ENCODE data around the gene SMYD3.
A peak's percentile ranks its signal among the peaks of the same experiment; 100 is the strongest.

SMYD3 gene

DNA sequence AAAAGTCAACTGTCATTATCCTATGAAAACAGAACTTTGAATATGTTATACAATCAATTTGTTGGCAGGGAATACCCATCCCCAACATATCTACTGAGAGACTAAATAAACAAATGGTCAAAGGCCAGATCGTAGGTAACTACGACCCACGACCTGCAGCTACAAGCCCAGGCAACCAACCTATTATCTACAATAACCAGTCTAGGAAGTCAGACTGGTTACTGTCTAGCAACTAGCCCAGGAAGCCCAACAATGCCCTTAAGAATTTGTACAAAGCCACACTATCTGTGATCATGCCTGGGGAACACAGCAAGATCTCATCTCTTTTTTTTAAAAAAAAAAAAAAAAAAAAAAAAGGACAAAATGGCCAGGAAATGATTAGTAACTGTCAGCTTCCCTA is 58.7 kb downstream of the SMYD3 start:
- no peak overlapping the region for H2BK5ac ChIP-seq (ENCODE audit: low read depth, low read length, poor library complexity, severe bottlenecking)
- no peak for DNase-seq
- no peak overlapping the region for H3K4ac ChIP-seq (ENCODE audit: low read depth in 1 of 2, low read length in 2 of 2)
- H3K14ac ChIP-seq (ENCODE audit: low read length in 2 of 2) = no peak overlapping the region
- no peak overlapping the region for H2AFZ ChIP-seq (ENCODE audit: low read depth, low read length)
- H3K27ac ChIP-seq (ENCODE audit: low read length, poor library complexity, severe bottlenecking) = no peak overlapping the region
- H4K8ac ChIP-seq (ENCODE audit: low read length) = no peak overlapping the region
- WGBS = 94% methylated on average over 3 of the region's 3 CpGs
- no peak overlapping the region for H3K18ac ChIP-seq (ENCODE audit: low read depth in 1 of 2, low read length in 2 of 2)
- no peak overlapping the region for H4K91ac ChIP-seq (ENCODE audit: low read length)
- H2BK15ac ChIP-seq (ENCODE audit: low read depth, poor library complexity, severe bottlenecking) = no peak overlapping the region
- H3K4me1 ChIP-seq (ENCODE audit: control insufficient read depth, insufficient read depth, low read depth, low read length) = no peaks in the 10 kb centered on the region
- H3K27me3 ChIP-seq (ENCODE audit: control insufficient read depth in 1 of 2, insufficient read depth in 1 of 2, low read length in 2 of 2) = no peaks in the 10 kb centered on the region
- peaks cover 22% of the 10 kb centered on the region for H3K79me1 ChIP-seq (replicated peaks; ENCODE audit: low read length, poor library complexity, severe bottlenecking)
- no peak overlapping the region for H2BK12ac ChIP-seq (ENCODE audit: low read length in 2 of 2)
- H3K36me3 ChIP-seq (ENCODE audit: control insufficient read depth in 1 of 2, insufficient read depth in 2 of 2, low read depth in 1 of 2, low read length in 2 of 2) = no peaks in the 10 kb centered on the region
- no peak overlapping the region for H3K4me3 ChIP-seq (ENCODE audit: insufficient read depth in 1 of 2, low read depth in 1 of 2, low read length in 2 of 2)
- H2AK5ac ChIP-seq (ENCODE audit: low read length, severe bottlenecking) = no peak overlapping the region
- no peak overlapping the region for H3K23ac ChIP-seq (ENCODE audit: low read length in 2 of 2)
- no peaks in the 10 kb centered on the region for H3K9me3 ChIP-seq (ENCODE audit: control insufficient read depth, low read length)
- no peak overlapping the region for H3K4me2 ChIP-seq (ENCODE audit: low read length, poor library complexity, severe bottlenecking)
- H2BK120ac ChIP-seq (ENCODE audit: low read depth, low read length) = no peak overlapping the region
- no peak overlapping the region for H3K9ac ChIP-seq (ENCODE audit: low read length)

DNA sequence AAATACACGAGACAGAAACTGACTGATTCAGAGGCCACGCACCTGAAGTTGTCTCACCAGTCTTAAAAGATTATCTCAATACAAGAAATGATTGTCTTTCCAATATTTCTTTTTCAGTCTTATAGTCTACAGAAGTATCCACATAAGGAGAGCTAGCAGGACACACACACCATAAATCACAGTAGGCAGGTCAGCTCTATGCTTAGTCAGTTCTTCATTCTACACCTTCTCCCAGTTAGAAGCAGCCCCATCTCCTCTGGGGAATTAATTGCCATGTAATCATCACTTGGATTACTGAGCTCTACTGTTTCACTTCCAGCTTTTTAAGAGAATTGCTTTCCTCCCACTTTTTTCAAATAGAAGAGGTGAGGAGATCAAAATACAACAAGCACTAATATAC is 59.6 kb downstream of the SMYD3 start:
- Histone ChIP-seq H2BK15ac (ENCODE audit: low read depth, poor library complexity, severe bottlenecking) (no peak overlapping the region), H3K4me2 (ENCODE audit: low read length, poor library complexity, severe bottlenecking) (no peak overlapping the region), H3K27ac (ENCODE audit: low read length, poor library complexity, severe bottlenecking) (no peak overlapping the region), H3K9ac (ENCODE audit: low read length) (no peak overlapping the region), H2BK120ac (ENCODE audit: low read depth, low read length) (no peak overlapping the region), H3K14ac (ENCODE audit: low read length in 2 of 2) (no peak overlapping the region), H2BK12ac (ENCODE audit: low read length in 2 of 2) (no peak overlapping the region), H3K18ac (ENCODE audit: low read depth in 1 of 2, low read length in 2 of 2) (no peak overlapping the region), H4K91ac (ENCODE audit: low read length) (no peak overlapping the region), H3K23ac (ENCODE audit: low read length in 2 of 2) (no peak overlapping the region), H2AK5ac (ENCODE audit: low read length, severe bottlenecking) (no peak overlapping the region), H3K36me3 (ENCODE audit: control insufficient read depth in 1 of 2, insufficient read depth in 2 of 2, low read depth in 1 of 2, low read length in 2 of 2) (no peaks in the 10 kb centered on the region), H3K79me1 (replicated peaks; ENCODE audit: low read length, poor library complexity, severe bottlenecking) (peaks cover 23% of the 10 kb centered on the region), H3K4ac (ENCODE audit: low read depth in 1 of 2, low read length in 2 of 2) (no peak overlapping the region), H2AFZ (ENCODE audit: low read depth, low read length) (no peak overlapping the region), H3K9me3 (ENCODE audit: control insufficient read depth, low read length) (no peaks in the 10 kb centered on the region), H3K4me1 (ENCODE audit: control insufficient read depth, insufficient read depth, low read depth, low read length) (no peaks in the 10 kb centered on the region), H4K8ac (ENCODE audit: low read length) (no peak overlapping the region), H3K27me3 (ENCODE audit: control insufficient read depth in 1 of 2, insufficient read depth in 1 of 2, low read length in 2 of 2) (no peaks in the 10 kb centered on the region), H2BK5ac (ENCODE audit: low read depth, low read length, poor library complexity, severe bottlenecking) (no peak overlapping the region), H3K4me3 (ENCODE audit: insufficient read depth in 1 of 2, low read depth in 1 of 2, low read length in 2 of 2) (no peak overlapping the region)
- DNase-seq = peak; percentile 9
- WGBS = 86% methylated on average over 2 of the region's 2 CpGs

DNA sequence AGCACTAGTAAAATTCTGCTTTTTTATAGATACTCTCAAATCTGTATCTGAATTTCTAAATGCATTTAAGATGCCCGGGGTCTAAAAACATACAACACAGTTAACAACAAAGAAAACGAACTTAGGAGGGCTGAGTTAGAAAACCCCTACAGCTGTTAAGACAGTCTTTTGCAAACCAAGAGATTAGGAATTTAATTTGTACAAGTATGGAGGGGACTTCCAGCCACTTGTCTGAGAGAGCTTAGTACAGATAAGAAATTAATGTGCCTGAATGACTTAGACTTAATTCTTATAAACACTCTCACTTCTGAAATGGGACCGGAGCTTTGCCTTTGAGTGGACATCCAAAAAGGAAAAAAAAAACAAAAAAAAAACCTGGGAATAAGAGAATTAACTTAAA is 61.6 kb downstream of the SMYD3 start:
- no peaks in the 10 kb centered on the region for H3K27me3 ChIP-seq (ENCODE audit: control insufficient read depth in 1 of 2, insufficient read depth in 1 of 2, low read length in 2 of 2)
- DNase-seq = peak; percentile 29
- no peaks in the 10 kb centered on the region for H3K9me3 ChIP-seq (ENCODE audit: control insufficient read depth, low read length)
- H3K27ac ChIP-seq (ENCODE audit: low read length, poor library complexity, severe bottlenecking) = no peak overlapping the region
- no peak overlapping the region for H3K18ac ChIP-seq (ENCODE audit: low read depth in 1 of 2, low read length in 2 of 2)
- H3K4me2 ChIP-seq (ENCODE audit: low read length, poor library complexity, severe bottlenecking) = no peak overlapping the region
- H3K14ac ChIP-seq (ENCODE audit: low read length in 2 of 2) = no peak overlapping the region
- H3K79me1 ChIP-seq (replicated peaks; ENCODE audit: low read length, poor library complexity, severe bottlenecking) = peaks cover 21% of the 10 kb centered on the region
- H2BK120ac ChIP-seq (ENCODE audit: low read depth, low read length) = no peak overlapping the region
- no peak overlapping the region for H3K9ac ChIP-seq (ENCODE audit: low read length)
- H2BK15ac ChIP-seq (ENCODE audit: low read depth, poor library complexity, severe bottlenecking) = no peak overlapping the region
- no peak overlapping the region for H2BK12ac ChIP-seq (ENCODE audit: low read length in 2 of 2)
- no peaks in the 10 kb centered on the region for H3K4me1 ChIP-seq (ENCODE audit: control insufficient read depth, insufficient read depth, low read depth, low read length)
- no peak overlapping the region for H2BK5ac ChIP-seq (ENCODE audit: low read depth, low read length, poor library complexity, severe bottlenecking)
- H2AK5ac ChIP-seq (ENCODE audit: low read length, severe bottlenecking) = no peak overlapping the region
- no peak overlapping the region for H4K91ac ChIP-seq (ENCODE audit: low read length)
- H4K8ac ChIP-seq (ENCODE audit: low read length) = no peak overlapping the region
- 100% methylated on average over 1 of the region's 3 CpGs for WGBS
- H2AFZ ChIP-seq (ENCODE audit: low read depth, low read length) = no peak overlapping the region
- H3K36me3 ChIP-seq (ENCODE audit: control insufficient read depth in 1 of 2, insufficient read depth in 2 of 2, low read depth in 1 of 2, low read length in 2 of 2) = no peaks in the 10 kb centered on the region
- H3K4me3 ChIP-seq (ENCODE audit: insufficient read depth in 1 of 2, low read depth in 1 of 2, low read length in 2 of 2) = no peak overlapping the region
- no peak overlapping the region for H3K23ac ChIP-seq (ENCODE audit: low read length in 2 of 2)
- no peak overlapping the region for H3K4ac ChIP-seq (ENCODE audit: low read depth in 1 of 2, low read length in 2 of 2)

- Histone ChIP-seq H2BK15ac (ENCODE audit: low read depth, poor library complexity, severe bottlenecking) (no peak overlapping the region), H4K8ac (ENCODE audit: low read length) (no peak overlapping the region), H3K23ac (ENCODE audit: low read length in 2 of 2) (no peak overlapping the region), H3K4me2 (ENCODE audit: low read length, poor library complexity, severe bottlenecking) (no peak overlapping the region), H3K18ac (ENCODE audit: low read depth in 1 of 2, low read length in 2 of 2) (no peak overlapping the region), H2AK5ac (ENCODE audit: low read length, severe bottlenecking) (no peak overlapping the region), H3K14ac (ENCODE audit: low read length in 2 of 2) (no peak overlapping the region), H3K4me3 (ENCODE audit: insufficient read depth in 1 of 2, low read depth in 1 of 2, low read length in 2 of 2) (no peak overlapping the region), H2BK120ac (ENCODE audit: low read depth, low read length) (no peak overlapping the region), H3K36me3 (ENCODE audit: control insufficient read depth in 1 of 2, insufficient read depth in 2 of 2, low read depth in 1 of 2, low read length in 2 of 2) (no peaks in the 10 kb centered on the region), H2BK5ac (ENCODE audit: low read depth, low read length, poor library complexity, severe bottlenecking) (no peak overlapping the region), H3K9ac (ENCODE audit: low read length) (no peak overlapping the region), H3K79me1 (replicated peaks; ENCODE audit: low read length, poor library complexity, severe bottlenecking) (peaks cover 21% of the 10 kb centered on the region), H3K4me1 (ENCODE audit: control insufficient read depth, insufficient read depth, low read depth, low read length) (no peaks in the 10 kb centered on the region), H3K9me3 (ENCODE audit: control insufficient read depth, low read length) (no peaks in the 10 kb centered on the region), H3K4ac (ENCODE audit: low read depth in 1 of 2, low read length in 2 of 2) (no peak overlapping the region), H3K27me3 (ENCODE audit: control insufficient read depth in 1 of 2, insufficient read depth in 1 of 2, low read length in 2 of 2) (no peaks in the 10 kb centered on the region), H2AFZ (ENCODE audit: low read depth, low read length) (no peak overlapping the region), H3K27ac (ENCODE audit: low read length, poor library complexity, severe bottlenecking) (no peak overlapping the region), H2BK12ac (ENCODE audit: low read length in 2 of 2) (no peak overlapping the region), H4K91ac (ENCODE audit: low read length) (no peak overlapping the region)
- no peak for DNase-seq
- 79% methylated on average over 3 of the region's 3 CpGs for WGBS
Observed at GRCh38 chr1:246444617-246445016, 62.5 kb downstream of the SMYD3 start.
